ENCODE data around the gene SMIM35. TPM values are rescaled to one million over a fixed set of nuclear protein-coding genes. Genes with fewer than 3 reads are reported as not detected.

SMIM35 gene
- not detected in 2 replicates for total RNA-seq (2014; rRNA removed; shearing (Covaris generic))

DNA sequence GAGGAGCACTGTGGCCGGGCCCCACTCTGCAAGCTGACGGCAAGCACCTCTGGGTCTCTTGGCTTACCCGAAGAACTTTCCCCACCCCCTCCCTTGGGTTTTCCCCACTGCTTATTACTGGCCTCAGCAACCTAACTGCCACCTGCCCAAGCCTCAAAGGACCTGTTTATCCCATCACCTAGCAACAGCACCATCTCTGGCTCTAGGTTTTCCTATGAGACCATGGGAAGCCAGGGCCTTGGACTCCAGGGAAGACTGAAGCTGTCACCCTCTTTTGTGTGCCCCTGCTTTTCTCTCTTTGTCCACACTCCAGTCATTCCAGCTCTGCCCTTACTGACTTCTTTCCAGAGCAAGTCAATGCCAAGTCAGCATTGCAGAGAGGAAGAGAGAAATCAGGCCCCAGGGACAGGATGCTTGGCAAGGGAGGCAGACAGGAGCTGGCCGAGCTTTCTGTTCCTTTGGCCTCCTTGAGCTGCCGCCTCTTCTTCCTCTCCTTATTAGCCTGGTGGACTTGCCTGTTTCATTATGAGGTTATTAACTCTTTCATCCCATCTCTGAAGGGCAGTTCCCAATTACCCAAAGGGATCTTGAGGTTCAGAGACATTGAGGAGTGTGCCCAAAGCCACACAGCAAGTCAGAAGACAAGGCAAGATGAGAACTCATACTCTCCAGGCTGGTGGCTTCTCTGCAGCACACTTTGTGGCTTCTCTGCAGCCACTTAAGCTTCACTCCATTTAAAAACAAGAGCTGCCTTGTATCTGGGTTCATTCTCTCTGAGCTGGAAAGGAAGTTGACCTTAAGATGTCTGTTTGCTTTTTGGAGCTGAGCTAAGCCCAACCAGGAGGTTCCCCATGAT is at the start of gene SMIM35:
SMIM35 (minus strand) TSS at position 51 of the 856 bp plus-strand sequence. CDS start 206 bp downstream, outside the sequence.
- DNase-seq, result no peak
- no peaks in the 10 kb centered on the region for H3K27me3 ChIP-seq (ENCODE audit: control insufficient read depth, insufficient read depth, low read length)
- no peaks in the 10 kb centered on the region for H3K36me3 ChIP-seq (replicated peaks; ENCODE audit: control insufficient read depth, insufficient read depth, low read length)
- H3K4me3 ChIP-seq (ENCODE audit: insufficient read depth, low read depth, low read length), result no peak within 1 kb of the TSS

DNA sequence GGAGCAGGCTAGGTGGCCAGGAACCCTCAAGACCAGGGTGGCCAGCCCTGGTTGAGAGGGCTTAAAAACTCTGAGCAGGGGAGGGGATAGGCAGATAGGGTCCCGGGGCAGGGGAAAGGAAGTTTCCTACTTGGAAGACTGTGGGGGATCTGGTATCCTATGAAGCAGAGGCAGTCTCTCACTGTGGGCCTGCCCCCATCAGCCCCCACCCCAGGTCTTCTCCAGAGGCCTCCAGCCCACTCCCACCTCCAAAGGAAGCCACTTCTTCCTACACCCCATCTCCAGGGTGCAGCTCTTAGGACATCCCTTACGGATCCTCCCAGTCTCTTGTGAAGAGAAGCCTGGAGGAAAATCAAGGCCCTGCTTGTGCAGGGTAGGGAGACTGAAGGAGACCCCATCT is 49.6 kb upstream of the SMIM35 start:
- no peak for DNase-seq
- Histone ChIP-seq H3K36me3 (replicated peaks; ENCODE audit: control insufficient read depth, insufficient read depth, low read length) (no peaks in the 10 kb centered on the region), H3K27me3 (ENCODE audit: control insufficient read depth, insufficient read depth, low read length) (no peaks in the 10 kb centered on the region; the same call in 1 of the 2 replicates), H3K4me3 (ENCODE audit: insufficient read depth, low read depth, low read length) (no peak overlapping the region)

DNA sequence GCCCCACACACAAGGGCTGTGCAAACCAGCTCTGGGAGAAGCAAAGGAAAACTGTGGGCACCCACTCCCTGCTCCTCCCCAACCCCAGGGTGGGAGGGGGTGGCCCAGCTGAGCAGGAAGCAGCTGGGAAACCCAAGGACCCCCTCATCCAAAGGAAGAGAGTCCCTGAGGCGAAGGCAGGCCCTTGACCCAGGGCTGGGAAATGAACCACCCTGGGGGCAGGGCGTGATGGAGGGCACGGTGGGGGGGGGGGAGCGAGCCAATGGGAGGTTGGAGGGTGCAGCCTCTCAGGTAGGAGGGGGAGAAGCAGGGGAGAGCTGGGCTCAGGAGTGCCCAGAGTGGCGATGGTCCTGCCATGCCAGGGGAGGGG is 49.0 kb upstream of the SMIM35 start:
- no peak for DNase-seq
- H3K4me3 ChIP-seq (ENCODE audit: insufficient read depth, low read depth, low read length), result no peak overlapping the region
- H3K36me3 ChIP-seq (replicated peaks; ENCODE audit: control insufficient read depth, insufficient read depth, low read length), result no peaks in the 10 kb centered on the region
- no peaks in the 10 kb centered on the region for H3K27me3 ChIP-seq (ENCODE audit: control insufficient read depth, insufficient read depth, low read length)

DNA sequence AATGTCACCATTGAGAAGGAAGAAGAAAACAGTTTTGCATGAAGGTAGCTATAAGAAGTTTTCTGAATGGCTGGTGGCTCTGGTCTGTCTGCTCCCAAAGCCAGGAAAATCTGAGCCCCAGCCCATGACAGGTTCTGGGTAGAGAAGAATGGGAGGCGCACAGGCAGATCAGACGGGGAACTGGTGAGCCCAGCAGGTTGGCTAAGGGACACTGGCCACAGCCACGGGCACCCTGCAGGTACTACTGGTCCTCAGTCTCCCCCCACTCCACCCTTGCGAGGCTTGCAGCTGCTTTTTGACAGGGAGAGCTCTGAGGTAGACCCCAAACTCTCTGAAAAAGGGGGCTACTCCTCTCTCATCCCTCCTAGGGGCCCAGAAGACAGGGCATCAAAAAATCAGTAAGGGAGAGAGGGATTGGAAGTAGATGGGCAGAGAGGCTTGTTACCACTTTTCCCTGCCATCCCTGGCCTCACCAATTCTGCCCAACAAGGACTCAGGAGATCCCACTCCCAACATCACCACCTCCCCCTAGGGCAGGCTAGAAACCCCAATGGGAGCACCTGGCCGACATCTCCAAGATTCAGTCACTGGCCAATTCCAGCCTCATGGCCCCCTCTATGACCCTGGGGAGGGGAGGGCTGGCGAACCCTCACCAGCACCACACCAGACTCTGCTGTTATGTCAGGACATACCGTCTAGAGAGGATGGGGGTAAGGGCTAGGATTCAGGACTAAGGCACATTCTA is 48.5 kb upstream of the SMIM35 start:
- Histone ChIP-seq H3K36me3 (replicated peaks; ENCODE audit: control insufficient read depth, insufficient read depth, low read length) (no peaks in the 10 kb centered on the region), H3K27me3 (ENCODE audit: control insufficient read depth, insufficient read depth, low read length) (no peaks in the 10 kb centered on the region), H3K4me3 (ENCODE audit: insufficient read depth, low read depth, low read length) (no peak overlapping the region)
- DNase-seq, result no peak

- no peaks in the 10 kb centered on the region for H3K27me3 ChIP-seq (ENCODE audit: control insufficient read depth, insufficient read depth, low read length)
- no peak for DNase-seq
- H3K4me3 ChIP-seq (ENCODE audit: insufficient read depth, low read depth, low read length), result no peak overlapping the region
- H3K36me3 ChIP-seq (replicated peaks; ENCODE audit: control insufficient read depth, insufficient read depth, low read length), result no peaks in the 10 kb centered on the region
Observed at GRCh38 chr11:118133816-118134215, 47.1 kb upstream of the SMIM35 start.

- no peaks in the 10 kb centered on the region for H3K36me3 ChIP-seq (replicated peaks; ENCODE audit: control insufficient read depth, insufficient read depth, low read length)
- no peak for DNase-seq
- no peak overlapping the region for H3K4me3 ChIP-seq (ENCODE audit: insufficient read depth, low read depth, low read length)
- H3K27me3 ChIP-seq (ENCODE audit: control insufficient read depth, insufficient read depth, low read length), result no peaks in the 10 kb centered on the region; the same call in 1 of the 2 replicates
Observed at GRCh38 chr11:118132385-118133151, 45.8 kb upstream of the SMIM35 start.

GRCh38 chr11:118129471-118130172 is 42.9 kb upstream of the SMIM35 start:
- no peak for DNase-seq
- no peaks in the 10 kb centered on the region for H3K36me3 ChIP-seq (replicated peaks; ENCODE audit: control insufficient read depth, insufficient read depth, low read length)

DNA sequence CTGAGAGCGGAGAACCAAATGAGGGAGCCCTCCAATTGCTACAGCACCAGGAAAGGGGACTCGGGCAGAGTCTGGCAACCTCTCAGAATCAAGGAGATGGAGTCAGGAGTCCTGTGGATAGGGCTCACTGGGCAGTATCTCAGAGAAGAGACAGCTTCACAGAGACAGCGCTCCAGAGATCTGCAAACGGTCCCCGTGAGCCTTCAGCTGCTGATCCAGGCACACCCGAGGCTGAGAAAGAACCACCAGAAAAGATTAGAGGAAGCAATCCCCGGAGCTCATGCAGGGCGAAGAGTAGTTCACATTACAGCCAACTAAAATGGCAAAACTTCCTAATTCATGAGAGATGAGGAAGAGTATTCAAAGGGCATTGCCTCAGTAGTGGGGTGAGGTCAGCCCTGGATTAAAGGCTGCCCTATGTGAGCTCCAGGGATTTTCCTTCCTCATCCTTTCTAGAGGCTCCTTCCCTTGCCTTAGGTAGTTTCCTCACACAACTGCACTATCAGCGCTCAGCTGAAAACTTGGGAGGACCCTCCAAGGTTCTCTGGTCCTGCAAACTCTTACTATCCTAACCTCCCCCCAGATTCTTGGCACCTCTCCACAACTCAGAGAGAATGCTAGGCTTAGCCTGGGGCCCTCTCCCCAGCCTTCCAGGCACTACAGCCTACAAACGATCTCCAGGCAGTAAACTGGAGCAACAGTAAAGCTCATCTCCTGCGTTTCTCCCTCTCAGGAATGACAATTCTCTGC is 42.1 kb upstream of the SMIM35 start:
- no peak overlapping the region for H3K4me3 ChIP-seq (ENCODE audit: insufficient read depth, low read depth, low read length)
- no peak for DNase-seq

More at GRCh38 chr11:118129471-118130172, 42.9 kb upstream of the SMIM35 start:
- no peaks in the 10 kb centered on the region; the same call in 1 of the 2 replicates for H3K27me3 ChIP-seq (ENCODE audit: control insufficient read depth, insufficient read depth, low read length)
- H3K4me3 ChIP-seq (ENCODE audit: insufficient read depth, low read depth, low read length), result no peak overlapping the region

GRCh38 chr11:118128310-118128709 is 41.5 kb upstream of the SMIM35 start:
- DNase-seq, result no peak
- Histone ChIP-seq H3K36me3 (replicated peaks; ENCODE audit: control insufficient read depth, insufficient read depth, low read length) (no peaks in the 10 kb centered on the region), H3K27me3 (ENCODE audit: control insufficient read depth, insufficient read depth, low read length) (no peaks in the 10 kb centered on the region; the same call in 1 of the 2 replicates), H3K4me3 (ENCODE audit: insufficient read depth, low read depth, low read length) (no peak overlapping the region)

More for the DNA sequence above, 42.1 kb upstream of the SMIM35 start:
- no peaks in the 10 kb centered on the region for H3K36me3 ChIP-seq (replicated peaks; ENCODE audit: control insufficient read depth, insufficient read depth, low read length)
- H3K27me3 ChIP-seq (ENCODE audit: control insufficient read depth, insufficient read depth, low read length), result no peaks in the 10 kb centered on the region; the same call in 1 of the 2 replicates

DNA sequence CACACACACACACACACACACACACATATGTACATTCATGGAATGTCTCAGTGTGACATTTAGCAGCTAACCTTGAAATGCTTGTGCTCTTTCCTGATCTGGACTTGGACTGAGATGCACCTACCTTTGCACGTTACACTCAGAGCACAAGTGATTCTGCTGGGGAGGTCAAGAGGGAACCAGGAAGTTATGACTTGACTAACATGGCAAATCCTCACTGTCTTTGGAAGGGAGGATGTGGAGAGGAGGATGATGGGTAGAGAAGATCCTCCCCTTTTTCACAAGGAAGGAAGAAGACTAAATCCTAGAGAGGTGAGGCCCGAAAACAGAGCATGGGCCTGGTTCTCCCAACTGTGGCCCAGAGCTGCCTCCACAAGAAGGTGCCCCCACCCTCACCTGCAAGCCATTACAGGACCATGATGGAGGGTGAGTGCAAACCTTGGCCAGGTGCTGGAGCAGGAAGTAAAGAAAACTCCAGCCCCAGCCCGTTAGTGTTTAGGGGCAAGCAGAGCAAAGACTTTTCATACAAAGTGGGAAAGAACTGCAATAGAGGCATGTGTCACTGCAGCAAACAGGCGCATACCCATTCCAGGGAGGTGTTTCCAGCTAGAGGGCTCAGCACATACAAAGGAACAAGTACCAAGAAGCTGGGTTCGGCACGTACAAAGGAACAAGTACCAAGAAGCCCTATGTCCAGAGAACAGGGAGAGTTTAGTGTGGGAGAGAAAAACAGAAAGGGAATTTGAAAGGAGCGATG is 39.5 kb upstream of the SMIM35 start:
- no peak overlapping the region for H3K4me3 ChIP-seq (ENCODE audit: insufficient read depth, low read depth, low read length)
- H3K36me3 ChIP-seq (replicated peaks; ENCODE audit: control insufficient read depth, insufficient read depth, low read length), result no peaks in the 10 kb centered on the region
- H3K27me3 ChIP-seq (ENCODE audit: control insufficient read depth, insufficient read depth, low read length), result no peaks in the 10 kb centered on the region; the same call in 1 of the 2 replicates
- DNase-seq, result no peak

DNA sequence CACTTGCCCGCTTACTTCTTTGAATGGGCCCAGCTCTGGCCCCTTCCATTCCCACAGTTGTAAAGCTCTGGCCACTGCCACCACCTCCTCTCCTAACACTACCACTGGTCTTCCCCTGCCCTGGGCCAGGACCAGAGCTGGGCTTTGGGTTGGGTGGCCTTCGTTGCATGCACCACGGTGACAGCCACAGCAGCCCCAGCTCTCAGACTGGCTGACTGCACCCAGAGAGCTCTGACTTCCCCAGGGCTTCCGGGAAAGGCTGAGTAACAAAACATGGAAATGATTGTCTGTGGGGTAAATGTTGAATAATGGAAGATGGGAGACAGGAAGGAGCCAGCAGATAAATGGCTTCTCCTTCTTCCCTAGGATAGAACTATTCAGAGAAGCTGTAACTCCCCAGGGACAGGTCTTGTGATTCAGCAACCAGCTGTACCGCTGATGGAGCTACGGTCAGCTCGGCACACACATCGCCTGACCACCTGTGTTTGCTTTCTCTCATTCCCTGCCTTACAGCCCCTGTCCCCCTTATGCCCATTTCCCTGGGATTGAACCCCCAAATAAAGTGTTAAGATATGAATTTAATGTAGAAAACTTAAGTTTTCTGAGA is 38.3 kb upstream of the SMIM35 start:
- Histone ChIP-seq H3K4me3 (ENCODE audit: insufficient read depth, low read depth, low read length) (no peak overlapping the region), H3K36me3 (replicated peaks; ENCODE audit: control insufficient read depth, insufficient read depth, low read length) (no peaks in the 10 kb centered on the region), H3K27me3 (ENCODE audit: control insufficient read depth, insufficient read depth, low read length) (no peaks in the 10 kb centered on the region; the same call in 1 of the 2 replicates)
- DNase-seq, result no peak

- no peak for DNase-seq
- Histone ChIP-seq H3K36me3 (replicated peaks; ENCODE audit: control insufficient read depth, insufficient read depth, low read length) (no peaks in the 10 kb centered on the region), H3K4me3 (ENCODE audit: insufficient read depth, low read depth, low read length) (no peak overlapping the region), H3K27me3 (ENCODE audit: control insufficient read depth, insufficient read depth, low read length) (no peaks in the 10 kb centered on the region)
Observed at GRCh38 chr11:118120793-118121192, 34.0 kb upstream of the SMIM35 start.

Measured in H7 (cell line).